ENCODE data around the gene EIF5.

DNA sequence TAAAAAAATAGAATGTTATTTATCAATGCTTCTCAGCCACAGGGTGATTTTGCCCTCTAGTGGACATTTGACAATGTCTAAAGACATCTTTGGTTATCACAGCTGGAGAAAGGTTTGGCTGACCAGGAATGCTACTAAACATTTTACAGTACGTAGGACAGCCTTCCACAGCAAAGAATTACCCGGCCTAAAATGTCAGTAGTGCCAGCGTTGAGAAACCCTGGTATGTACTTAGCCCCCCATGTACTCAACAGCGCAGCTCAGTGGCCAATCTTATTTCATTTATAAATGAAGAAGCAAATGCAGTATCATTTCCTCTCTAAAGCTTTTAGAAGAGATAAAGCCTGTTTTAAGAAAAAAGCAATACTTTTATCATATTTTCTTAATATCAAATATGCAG is 57.0 kb downstream of the EIF5 start:
- TF ChIP-seq JUND (IDR thresholded peaks at IDR 0.05) (no peak), RAD21 (IDR thresholded peaks at IDR 0.05) (peak; percentile 64 to 69), RXRA (IDR thresholded peaks at IDR 0.05) (no peak), GABPA (IDR thresholded peaks at IDR 0.05 in 1 of 2, conservative IDR thresholded peaks at IDR 0.05 in 1 of 2) (no peak), YY1 (IDR thresholded peaks at IDR 0.05) (no peak), SP1 (IDR thresholded peaks at IDR 0.05) (no peak), TAF1 (conservative IDR thresholded peaks at IDR 0.05) (no peak)
- TF ChIP-seq, protein P1, sequence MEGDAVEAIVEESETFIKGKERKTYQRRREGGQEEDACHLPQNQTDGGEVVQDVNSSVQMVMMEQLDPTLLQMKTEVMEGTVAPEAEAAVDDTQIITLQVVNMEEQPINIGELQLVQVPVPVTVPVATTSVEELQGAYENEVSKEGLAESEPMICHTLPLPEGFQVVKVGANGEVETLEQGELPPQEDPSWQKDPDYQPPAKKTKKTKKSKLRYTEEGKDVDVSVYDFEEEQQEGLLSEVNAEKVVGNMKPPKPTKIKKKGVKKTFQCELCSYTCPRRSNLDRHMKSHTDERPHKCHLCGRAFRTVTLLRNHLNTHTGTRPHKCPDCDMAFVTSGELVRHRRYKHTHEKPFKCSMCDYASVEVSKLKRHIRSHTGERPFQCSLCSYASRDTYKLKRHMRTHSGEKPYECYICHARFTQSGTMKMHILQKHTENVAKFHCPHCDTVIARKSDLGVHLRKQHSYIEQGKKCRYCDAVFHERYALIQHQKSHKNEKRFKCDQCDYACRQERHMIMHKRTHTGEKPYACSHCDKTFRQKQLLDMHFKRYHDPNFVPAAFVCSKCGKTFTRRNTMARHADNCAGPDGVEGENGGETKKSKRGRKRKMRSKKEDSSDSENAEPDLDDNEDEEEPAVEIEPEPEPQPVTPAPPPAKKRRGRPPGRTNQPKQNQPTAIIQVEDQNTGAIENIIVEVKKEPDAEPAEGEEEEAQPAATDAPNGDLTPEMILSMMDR (IDR thresholded peaks at IDR 0.05; ENCODE audit: low read depth, low read length, missing input control), result peak; percentile 42
- TF ChIP-seq, protein P2, sequence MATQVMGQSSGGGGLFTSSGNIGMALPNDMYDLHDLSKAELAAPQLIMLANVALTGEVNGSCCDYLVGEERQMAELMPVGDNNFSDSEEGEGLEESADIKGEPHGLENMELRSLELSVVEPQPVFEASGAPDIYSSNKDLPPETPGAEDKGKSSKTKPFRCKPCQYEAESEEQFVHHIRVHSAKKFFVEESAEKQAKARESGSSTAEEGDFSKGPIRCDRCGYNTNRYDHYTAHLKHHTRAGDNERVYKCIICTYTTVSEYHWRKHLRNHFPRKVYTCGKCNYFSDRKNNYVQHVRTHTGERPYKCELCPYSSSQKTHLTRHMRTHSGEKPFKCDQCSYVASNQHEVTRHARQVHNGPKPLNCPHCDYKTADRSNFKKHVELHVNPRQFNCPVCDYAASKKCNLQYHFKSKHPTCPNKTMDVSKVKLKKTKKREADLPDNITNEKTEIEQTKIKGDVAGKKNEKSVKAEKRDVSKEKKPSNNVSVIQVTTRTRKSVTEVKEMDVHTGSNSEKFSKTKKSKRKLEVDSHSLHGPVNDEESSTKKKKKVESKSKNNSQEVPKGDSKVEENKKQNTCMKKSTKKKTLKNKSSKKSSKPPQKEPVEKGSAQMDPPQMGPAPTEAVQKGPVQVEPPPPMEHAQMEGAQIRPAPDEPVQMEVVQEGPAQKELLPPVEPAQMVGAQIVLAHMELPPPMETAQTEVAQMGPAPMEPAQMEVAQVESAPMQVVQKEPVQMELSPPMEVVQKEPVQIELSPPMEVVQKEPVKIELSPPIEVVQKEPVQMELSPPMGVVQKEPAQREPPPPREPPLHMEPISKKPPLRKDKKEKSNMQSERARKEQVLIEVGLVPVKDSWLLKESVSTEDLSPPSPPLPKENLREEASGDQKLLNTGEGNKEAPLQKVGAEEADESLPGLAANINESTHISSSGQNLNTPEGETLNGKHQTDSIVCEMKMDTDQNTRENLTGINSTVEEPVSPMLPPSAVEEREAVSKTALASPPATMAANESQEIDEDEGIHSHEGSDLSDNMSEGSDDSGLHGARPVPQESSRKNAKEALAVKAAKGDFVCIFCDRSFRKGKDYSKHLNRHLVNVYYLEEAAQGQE (IDR thresholded peaks at IDR 0.05), result no peak
- TF ChIP-seq, protein P3, sequence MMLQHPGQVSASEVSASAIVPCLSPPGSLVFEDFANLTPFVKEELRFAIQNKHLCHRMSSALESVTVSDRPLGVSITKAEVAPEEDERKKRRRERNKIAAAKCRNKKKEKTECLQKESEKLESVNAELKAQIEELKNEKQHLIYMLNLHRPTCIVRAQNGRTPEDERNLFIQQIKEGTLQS (IDR thresholded peaks at IDR 0.05), result no peak
- TF ChIP-seq, protein P4, sequence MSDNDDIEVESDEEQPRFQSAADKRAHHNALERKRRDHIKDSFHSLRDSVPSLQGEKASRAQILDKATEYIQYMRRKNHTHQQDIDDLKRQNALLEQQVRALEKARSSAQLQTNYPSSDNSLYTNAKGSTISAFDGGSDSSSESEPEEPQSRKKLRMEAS (IDR thresholded peaks at IDR 0.05), result no peak

All from liver (tissue), 3 donors.